Activated CD4-positive, alpha-beta T cell treated with anti-CD3 and anti-CD28 coated beads, Interleukin-2, Interleukin-6, amounts not matched to agents 100 ng/mL and 50 ng/mL, durations not matched to agents 16 hours and 8 hours (primary cell): Measurements from ENCODE around the gene DDX10.
"Not testable (repeated sequence)": the region's sequence is repeated elsewhere in the genome, so short reads cannot be mapped to it uniquely, and the experiment has no call there.

Experiments used
- DNase-seq: peaks from one replicate; pipeline ENCODE4 v3.0.0-alpha.2; 2020

The DDX10 gene

DNA sequence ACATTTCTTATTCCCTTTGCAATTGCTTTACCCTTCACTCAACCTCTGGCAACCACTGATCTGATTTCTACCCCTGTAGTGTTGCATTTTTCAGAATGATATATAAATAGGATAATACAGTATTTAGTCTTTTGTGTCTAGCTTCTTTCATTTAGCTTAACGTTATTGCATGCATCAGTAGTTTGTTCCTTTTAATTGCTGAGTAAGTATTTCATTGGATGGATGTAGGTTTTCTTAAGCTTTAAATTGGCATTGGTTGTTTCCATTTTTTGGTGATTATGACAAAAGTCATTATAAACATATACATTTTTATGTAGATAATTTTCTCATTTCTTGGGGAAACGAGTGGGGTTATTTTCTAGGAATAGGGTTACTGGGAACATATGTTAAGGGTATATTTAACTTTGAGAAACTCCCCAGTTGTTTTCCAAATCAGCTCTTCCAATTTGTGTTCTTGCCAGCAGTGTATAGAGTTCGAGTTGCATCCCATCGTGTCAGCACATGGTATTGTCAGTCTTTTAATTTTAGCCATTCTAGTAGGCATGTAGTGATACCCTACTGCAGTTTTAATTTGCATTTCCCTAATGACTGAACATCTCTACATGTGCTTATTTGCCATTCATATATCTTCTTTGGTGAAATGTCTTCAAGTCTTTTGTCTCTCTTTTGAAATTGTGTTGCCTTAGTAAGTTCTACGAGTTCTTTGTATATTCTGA lies 60.3 kb downstream of the DDX10 start:
- no peak for DNase-seq

GRCh38 chr11:108726077-108726800 lies 61.4 kb downstream of the DDX10 start:
- no peak for DNase-seq

DNA sequence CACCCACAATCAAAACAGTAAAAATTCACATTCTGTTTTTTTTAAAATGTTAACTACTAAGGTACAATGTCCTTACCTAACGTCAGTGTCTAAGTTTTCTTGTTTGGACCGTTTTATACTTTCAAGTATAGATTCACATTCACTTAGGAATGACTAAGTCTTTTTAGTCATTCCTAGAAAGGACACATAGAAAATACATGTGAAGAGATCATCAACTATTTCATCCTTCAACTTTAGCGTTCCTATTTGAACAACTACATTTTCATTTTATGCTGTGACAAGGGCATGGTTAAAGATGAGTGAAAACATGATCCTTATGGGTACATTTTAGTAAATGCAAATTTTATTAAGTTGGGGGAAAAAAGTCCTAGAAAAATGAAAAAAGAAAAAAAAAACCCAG lies 62.8 kb downstream of the DDX10 start:
- DNase-seq, result peak; percentile 50

DNA sequence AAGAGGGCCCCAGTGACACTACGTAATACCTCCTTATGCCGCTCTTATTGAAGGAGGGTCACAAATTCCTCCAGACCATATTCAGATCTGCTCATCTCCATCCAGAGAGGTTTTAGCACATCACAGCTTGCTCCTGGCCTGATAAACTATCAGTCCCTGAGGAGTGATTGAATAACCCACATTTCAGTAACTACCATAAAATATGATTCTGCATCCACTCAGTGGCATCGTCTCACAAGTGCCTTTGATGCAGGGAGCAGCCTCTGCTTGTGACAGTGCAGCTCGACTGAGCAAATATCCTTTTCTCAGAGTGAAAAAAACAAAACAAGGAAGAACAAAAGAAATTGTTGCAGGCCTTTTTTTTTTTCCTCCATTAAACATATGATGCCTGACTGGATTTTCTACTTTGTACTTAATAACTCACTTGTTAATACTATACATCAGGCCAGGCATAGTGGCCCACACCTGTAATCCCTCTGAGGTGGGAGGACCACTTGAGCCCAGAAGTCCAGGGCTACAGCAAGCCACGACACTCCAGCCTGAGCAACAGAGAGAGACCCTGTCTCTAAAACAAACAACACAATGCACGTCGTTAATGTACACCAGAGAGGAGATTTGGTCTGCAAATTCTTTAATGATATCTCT lies 64.5 kb downstream of the DDX10 start:
- no peak for DNase-seq

DNA sequence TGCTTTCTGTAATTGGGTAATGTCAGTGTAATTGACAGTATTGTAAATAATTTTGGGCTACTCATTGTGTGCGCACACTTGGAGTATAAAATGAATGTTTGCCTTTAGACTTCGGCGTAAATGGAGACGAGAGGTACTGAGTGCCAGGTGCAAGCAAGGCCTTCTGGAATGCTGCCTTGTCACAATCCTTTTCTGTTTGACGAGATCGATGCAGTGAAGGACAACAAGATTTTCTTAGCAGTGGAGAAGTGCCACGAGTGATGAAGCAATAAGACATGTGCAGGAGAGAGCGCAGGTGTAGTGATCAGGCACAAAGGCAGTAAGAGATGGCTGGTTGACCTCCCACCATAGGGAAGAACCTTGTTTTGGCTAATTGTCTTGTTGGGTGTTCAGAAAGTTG lies 67.5 kb downstream of the DDX10 start:
- DNase-seq, result no peak

- DNase-seq, result peak; percentile 81
Observed at GRCh38 chr11:108733479-108734116, 68.7 kb downstream of the DDX10 start.

DNA sequence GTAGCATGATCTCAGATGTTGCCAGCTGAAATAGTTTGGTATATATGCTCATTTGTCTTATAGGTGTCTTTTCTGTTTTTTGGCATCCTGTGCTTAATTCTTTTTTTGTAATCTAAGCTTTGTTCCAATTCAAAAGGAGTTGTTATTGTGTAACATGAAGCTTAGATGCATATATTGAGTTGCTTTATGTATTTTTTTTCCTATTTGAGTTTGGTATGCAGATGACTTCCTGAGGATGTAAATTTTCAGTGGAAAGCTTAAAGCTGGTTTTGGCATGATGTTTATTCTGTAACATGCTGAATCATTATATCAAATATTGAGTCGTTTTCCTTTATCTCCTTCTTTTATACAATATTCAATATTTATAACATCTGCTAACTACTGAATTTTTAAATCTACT lies 69.4 kb downstream of the DDX10 start:
- no peak for DNase-seq

GRCh38 chr11:108734956-108735559 lies 70.2 kb downstream of the DDX10 start:
- DNase-seq, result peak; percentile 39

- DNase-seq, result not testable (repeated sequence)
Observed at GRCh38 chr11:108740132-108740531, 75.3 kb downstream of the DDX10 start.

DNA sequence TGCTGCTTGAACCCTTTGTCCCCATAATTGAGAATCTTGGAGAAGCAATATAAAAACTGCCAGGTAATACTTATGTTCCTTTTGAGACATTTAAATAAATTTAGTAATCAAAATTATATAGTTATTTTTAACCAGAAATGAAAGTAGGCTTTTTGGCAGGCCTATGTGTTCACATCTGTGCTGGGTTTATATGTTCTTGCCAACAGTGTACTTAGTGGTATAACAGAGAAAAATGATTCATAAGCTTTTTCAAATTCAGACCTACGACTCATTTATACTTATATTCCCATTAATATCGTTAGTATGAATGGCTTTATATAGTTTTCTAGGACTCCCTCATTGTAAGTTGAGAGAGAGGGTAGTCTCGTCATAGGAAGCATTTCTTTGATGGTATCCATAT lies 79.0 kb downstream of the DDX10 start:
- no peak for DNase-seq

DNA sequence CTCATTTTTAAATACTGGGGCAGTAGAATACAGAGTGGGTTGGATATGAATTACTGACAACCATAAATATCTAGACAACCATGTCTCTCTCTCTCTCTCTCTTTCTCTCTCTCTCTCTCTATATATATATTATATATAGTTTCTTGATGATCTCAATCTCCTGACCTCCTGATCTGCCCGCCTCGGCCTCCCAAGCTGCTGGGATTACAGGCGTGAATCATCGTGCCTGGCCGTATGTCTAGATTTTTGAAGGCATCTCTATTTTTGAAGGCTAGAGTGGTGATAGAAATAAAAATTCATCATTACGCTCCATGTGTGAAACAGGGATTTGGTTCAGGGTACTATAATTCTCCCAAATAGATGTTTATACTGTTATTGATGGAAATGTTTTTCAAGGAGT lies 84.1 kb downstream of the DDX10 start:
- DNase-seq, result no peak

GRCh38 chr11:108751444-108751843 lies 86.6 kb downstream of the DDX10 start:
- DNase-seq, result no peak

- peak; percentile 42 for DNase-seq
Observed at GRCh38 chr11:108752297-108752751, 87.5 kb downstream of the DDX10 start.

- DNase-seq, result no peak
Observed at GRCh38 chr11:108754901-108755625, 90.2 kb downstream of the DDX10 start.

GRCh38 chr11:108757630-108758029 lies 92.8 kb downstream of the DDX10 start:
- DNase-seq, result no peak

DNA sequence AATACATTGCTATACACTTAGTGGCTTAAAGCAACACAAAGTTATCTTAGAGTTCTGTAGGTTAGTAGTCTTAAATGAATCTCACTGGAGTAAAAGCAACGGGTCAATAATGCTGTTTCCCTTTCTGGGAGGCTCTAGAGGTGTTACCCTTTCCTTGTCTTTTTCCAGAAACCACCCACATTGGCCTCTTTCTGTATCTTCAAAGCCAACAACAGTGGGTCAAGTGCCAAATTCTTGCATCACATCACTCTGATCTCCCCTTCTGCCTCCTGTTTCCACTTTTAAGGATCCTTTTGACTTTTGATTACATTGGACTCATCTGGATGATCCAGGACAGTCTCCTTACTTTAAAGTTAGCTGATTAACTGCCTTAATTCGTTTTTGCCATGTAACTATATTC lies 93.6 kb downstream of the DDX10 start:
- no peak for DNase-seq

- no peak for DNase-seq
Observed at GRCh38 chr11:108766596-108767173, 101.8 kb downstream of the DDX10 start.

- no peak for DNase-seq
Observed at GRCh38 chr11:108768370-108768769, 103.5 kb downstream of the DDX10 start.

GRCh38 chr11:108768964-108769363 lies 104.1 kb downstream of the DDX10 start:
- DNase-seq, result no peak

- no peak for DNase-seq
Observed at GRCh38 chr11:108774037-108774730, 109.3 kb downstream of the DDX10 start.

- DNase-seq, result no peak
Observed at GRCh38 chr11:108775324-108775723, 110.5 kb downstream of the DDX10 start.
